Right lobe of liver (tissue), 6 donors: ENCODE data around the gene GPC4. TPM values are rescaled to one million over a fixed set of nuclear protein-coding genes. Genes with fewer than 3 reads are reported as not detected.

ENCODE experiments used
- ATAC-seq, 4 donors: fragments of 200-7000 bp; cut with Tn5 transposase; one replicate each; pipeline ENCODE4 v1.9.1; 2020; ENCODE audit warnings: mild to moderate bottlenecking in 4 of 4, moderate library complexity in 4 of 4
- DNase-seq, 3 donors: peaks; one replicate each; pipeline ENCODE4 v3.0.0-alpha.2; 2020
- H3K27ac ChIP-seq, 3 donors: fragments of 200-600 bp; one replicate each; pipeline ENCODE4 v1.8.0; 2022
- H3K27me3 ChIP-seq, 2 donors: fragments of 200-600 bp; one replicate each; pipeline ENCODE4 v1.8.0; 2022
- H3K36me3 ChIP-seq, 4 donors: fragments of 200-600 bp; sonication (generic) in 1 of 4; one replicate each; pipeline versions ENCODE4 v1.5.1 to v1.8.0; 2017 to 2022; ENCODE audit warnings: control low read depth in 1 of 4
- H3K4me1 ChIP-seq, 4 donors: fragments of 200-600 bp; sonication (generic) in 1 of 4; one replicate each; pipeline versions ENCODE4 v1.5.1 to v1.8.0; 2017 to 2022; ENCODE audit warnings: control low read depth in 1 of 4
- H3K4me3 ChIP-seq, 3 donors: fragments of 200-600 bp; one replicate each; pipeline ENCODE4 v1.8.0; 2022
- H3K9me3 ChIP-seq, 4 donors: fragments of 200-600 bp; sonication (generic) in 1 of 4; one replicate each; pipeline versions ENCODE4 v1.5.1 to v1.8.0; 2017 to 2022; ENCODE audit warnings: control low read depth in 1 of 4
- CTCF ChIP-seq, 4 donors: fragments of 200-600 bp in 3 of 4; fragments of 450-650 bp in 1 of 4; IDR thresholded peaks; one replicate each; pipeline versions ENCODE4 v1.5.1 to v1.8.0; 2016 to 2022; ENCODE audit warnings: antibody characterized with exemption in 4 of 4, mild to moderate bottlenecking in 2 of 4
- POLR2A ChIP-seq: fragments of 450-650 bp; IDR thresholded peaks from one replicate; pipeline ENCODE4 v1.6.1; 2017; ENCODE audit warnings: antibody characterized with exemption, mild to moderate bottlenecking
- WGBS: methylation state at CpG from one replicate; pipeline ENCODE4 v1.1.6; 2018; ENCODE audit warnings: low coverage, low lambda C conversion rate; ENCODE audit not compliant: insufficient coverage; ENCODE audit errors: missing lambda C conversion rate; 5-methylcytosine and 5-hydroxymethylcytosine counted together
- intact Hi-C, 2 donors: fragments of 100-400 bp; cut with DNase I; formaldehyde crosslinking; loops; one replicate each; pipeline versions ENCODE4 v1.11.2 to v1.14.1; 2022
- total RNA-seq, 6 experiments: library from RNA; depleted of rRNA in 2 of 6; stranded (reverse); fragments of >200 nt in 2 of 6; fragmentation: NEBNext Ultra II Directional in 3 of 6; extraction: Animal tissue kit (Norgen Biotek cat#: 25700) in 3 of 6; gene quantifications; one replicate each; pipeline versions ENCODE4 v1.1.0 to v1.2.4, GENCODE V29; 2016 to 2023
- donor health status: DM: no; HTN: yes; CAD: no.
- donor health status: DM: no; HTN: no; CAD: no.
- donor health status: DM: no; HTN: no; CAD: no.
- donor health status: DM: no; HTN: yes; CAD: no.
- donor health status: DM: no; HTN: yes; CAD: no.

The GPC4 gene
- total RNA-seq, 6 experiments from 2014 or later = 0.88 to 2.3 (median 1.2) TPM

GRCh38 chrX:133391111-133391510, 24.2 kb downstream of the GPC4 start:
- no peak for ATAC-seq
- TF ChIP-seq POLR2A (no peak), CTCF (IDR thresholded peaks at IDR 0.05) (no peak)
- Histone ChIP-seq H3K4me3 (no peak overlapping the region), H3K36me3 (no peaks in the 10 kb centered on the region), H3K9me3 (no peaks in the 10 kb centered on the region), H3K27ac (no peak overlapping the region), H3K4me1 (no peaks in the 10 kb centered on the region), H3K27me3 (peaks cover 0 to 9% of the 10 kb centered on the region in 2 donors)
- DNase-seq = no peak
- 52% methylated on average over 3 of the region's 3 CpGs for WGBS
- intact Hi-C loops = no loop called here

GRCh38 chrX:133390676-133391075, 24.6 kb downstream of the GPC4 start:
- Histone ChIP-seq H3K36me3 (no peaks in the 10 kb centered on the region), H3K4me1 (no peaks in the 10 kb centered on the region), H3K27ac (no peak overlapping the region), H3K27me3 (peaks cover 0 to 6% of the 10 kb centered on the region in 2 donors), H3K9me3 (no peaks in the 10 kb centered on the region), H3K4me3 (no peak overlapping the region)
- DNase-seq (no peak), ATAC-seq (no peak)
- 42% methylated on average over 5 of the region's 5 CpGs for WGBS
- intact Hi-C loops = no loop called here
- TF ChIP-seq CTCF (IDR thresholded peaks at IDR 0.05) (no peak), POLR2A (no peak)

GRCh38 chrX:133389975-133390374, 25.3 kb downstream of the GPC4 start:
- Histone ChIP-seq H3K27ac (no peak overlapping the region), H3K36me3 (no peaks in the 10 kb centered on the region), H3K9me3 (no peaks in the 10 kb centered on the region), H3K27me3 (peaks cover 0 to 6% of the 10 kb centered on the region in 2 donors), H3K4me3 (no peak overlapping the region), H3K4me1 (no peaks in the 10 kb centered on the region)
- intact Hi-C loops = no loop called here
- 69% methylated on average over 5 of the region's 6 CpGs for WGBS
- TF ChIP-seq POLR2A = no peak
- no peak for TF ChIP-seq CTCF (IDR thresholded peaks at IDR 0.05)
- no peak for DNase-seq
- no peak for ATAC-seq

GRCh38 chrX:133384454-133384853, 30.8 kb downstream of the GPC4 start:
- Histone ChIP-seq H3K27ac (no peak overlapping the region), H3K9me3 (no peaks in the 10 kb centered on the region), H3K4me1 (no peaks in the 10 kb centered on the region), H3K4me3 (no peak overlapping the region), H3K27me3 (peaks cover 0 to 6% of the 10 kb centered on the region in 2 donors), H3K36me3 (no peaks in the 10 kb centered on the region)
- no peak for ATAC-seq
- 73% methylated on average over 6 of the region's 6 CpGs for WGBS
- no peak for DNase-seq
- intact Hi-C loops = no loop called here
- no peak for TF ChIP-seq POLR2A
- TF ChIP-seq CTCF (IDR thresholded peaks at IDR 0.05) = no peak
